GF-D8 (cell line): ENCODE results near the gene TSPEAR.
A peak's percentile ranks its signal among the peaks of the same experiment; 100 is the strongest.
"Not testable (repeated sequence)": the region's sequence is repeated elsewhere in the genome, so short reads cannot be mapped to it uniquely, and the experiment has no call there.

Source experiments
- DNase-seq: peaks from one replicate; lab custom pipeline; 2025; lab: John Stamatoyannopoulos, UW

TSPEAR gene

DNA sequence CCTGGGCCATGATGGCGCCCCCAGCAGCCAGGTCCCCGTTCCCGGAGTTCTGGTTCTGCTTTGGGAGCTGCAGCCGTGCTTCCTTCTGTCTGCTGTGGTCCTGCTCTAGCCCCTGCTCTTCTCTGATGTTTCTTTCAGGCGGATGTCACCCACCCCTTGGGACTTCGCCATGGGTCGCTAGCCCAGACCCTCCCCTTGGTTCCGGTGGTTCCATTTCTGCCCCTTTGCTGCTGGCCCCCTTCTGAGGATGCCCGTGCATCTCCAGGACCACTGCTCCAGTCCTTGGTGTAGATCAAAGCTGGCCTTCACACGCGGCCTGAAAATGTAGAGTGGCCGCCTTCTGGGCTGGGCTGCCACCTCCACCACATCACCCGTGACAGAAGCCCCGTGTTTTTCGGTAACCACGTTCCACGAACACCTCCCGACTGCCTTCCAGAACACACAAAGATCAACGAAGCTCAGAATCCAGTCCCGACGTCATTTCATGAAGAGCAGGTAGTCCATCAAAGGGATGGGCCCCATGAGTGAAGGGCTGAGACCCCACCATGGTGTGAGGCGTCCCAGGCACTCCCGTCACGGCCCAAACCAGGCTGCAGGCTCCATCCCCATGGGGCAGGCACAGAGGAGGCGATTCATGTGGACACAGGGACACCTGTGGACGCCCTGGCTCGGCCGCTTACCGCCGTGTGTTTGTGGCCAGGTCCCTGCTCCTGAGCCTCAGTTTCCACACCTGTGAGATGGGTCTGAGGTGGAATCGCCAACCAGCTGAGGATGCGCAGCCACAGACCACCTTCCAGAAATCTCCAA, 195.8 kb downstream of the TSPEAR start:
- DNase-seq, result no peak

DNA sequence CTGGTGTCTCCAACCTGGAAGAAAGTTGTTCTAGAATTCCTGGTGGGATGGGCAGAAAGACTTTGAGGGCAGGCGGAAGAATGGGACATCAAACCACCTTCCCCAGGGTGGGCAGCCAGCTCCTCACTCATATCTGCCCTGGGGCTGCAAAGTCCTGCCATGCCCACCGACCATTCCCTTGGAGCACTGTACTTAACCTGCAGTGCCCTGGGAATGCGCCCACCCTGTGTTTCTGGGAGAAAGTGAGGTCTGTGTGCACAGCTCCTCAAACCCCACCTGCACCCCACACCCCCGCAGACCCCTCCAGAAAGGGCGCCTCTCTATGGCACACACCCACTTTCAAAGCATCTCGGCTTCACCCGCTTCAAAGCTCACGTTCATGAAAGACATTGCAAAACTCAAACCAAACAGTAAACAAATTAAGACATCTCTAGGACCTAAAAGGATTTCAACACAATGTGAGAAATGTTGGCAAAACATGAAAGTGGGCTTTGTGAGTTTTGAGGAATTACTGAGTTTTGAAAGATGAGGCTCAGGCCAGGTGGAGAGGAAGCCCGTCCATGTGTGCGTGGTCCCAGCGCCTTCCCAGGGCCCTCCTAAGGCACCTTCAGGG, 196.5 kb downstream of the TSPEAR start:
- no peak for DNase-seq

DNA sequence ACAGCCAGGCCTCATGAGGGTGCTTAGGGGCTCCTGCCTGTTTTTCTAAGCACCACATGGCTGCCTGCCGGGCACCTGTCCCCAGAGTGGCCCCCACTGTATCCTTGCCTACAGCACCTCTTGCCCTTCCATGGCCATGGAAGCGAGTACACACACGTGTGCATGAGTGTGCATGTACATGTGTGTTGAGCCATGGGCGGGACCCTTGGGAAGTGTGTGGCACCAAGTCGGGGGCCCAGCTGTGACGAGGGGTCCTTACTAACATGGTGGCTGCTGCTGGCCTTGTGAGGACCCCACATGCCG, 197.2 kb downstream of the TSPEAR start:
- no peak for DNase-seq

DNA sequence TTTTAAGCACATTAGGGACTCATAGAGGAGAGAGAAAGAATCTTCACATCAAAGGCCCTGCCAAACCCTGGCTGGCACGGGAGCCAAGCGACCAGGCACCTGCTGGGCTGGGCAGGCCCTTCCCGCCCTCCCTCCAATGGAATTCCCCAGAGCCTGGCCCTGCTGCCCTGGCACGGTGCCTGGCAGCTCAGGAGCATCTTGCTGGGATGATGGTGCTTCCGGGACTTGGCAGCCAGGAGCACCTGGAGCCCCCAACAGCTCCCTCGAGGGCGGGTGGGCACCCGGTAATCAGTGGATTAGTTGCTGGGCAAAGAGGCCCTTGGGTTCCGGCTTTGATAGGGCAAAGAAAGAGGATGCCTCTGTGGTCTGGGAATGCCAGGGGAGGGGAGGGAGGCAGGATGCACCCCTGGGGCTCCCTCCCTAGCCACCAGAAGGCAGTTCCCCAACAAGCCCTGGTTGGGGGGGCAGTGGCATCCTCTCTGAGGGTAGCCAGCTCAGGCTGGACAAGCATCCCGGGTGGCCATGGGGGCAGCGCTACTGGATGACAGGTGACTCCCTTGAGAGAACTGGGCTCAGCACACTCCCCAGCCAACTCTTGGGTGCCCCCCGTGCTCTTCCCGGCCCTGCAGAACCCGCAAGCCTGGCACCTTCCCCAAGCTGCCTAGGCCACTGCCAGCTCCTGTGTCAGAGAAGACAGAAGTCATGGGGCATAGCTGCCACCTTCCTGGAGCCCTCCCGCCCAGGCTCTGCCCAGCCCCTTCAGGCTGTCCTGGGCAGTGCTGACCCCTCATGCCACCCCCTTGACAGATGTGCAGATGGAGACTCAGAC, 197.8 kb downstream of the TSPEAR start:
- no peak for DNase-seq

DNA sequence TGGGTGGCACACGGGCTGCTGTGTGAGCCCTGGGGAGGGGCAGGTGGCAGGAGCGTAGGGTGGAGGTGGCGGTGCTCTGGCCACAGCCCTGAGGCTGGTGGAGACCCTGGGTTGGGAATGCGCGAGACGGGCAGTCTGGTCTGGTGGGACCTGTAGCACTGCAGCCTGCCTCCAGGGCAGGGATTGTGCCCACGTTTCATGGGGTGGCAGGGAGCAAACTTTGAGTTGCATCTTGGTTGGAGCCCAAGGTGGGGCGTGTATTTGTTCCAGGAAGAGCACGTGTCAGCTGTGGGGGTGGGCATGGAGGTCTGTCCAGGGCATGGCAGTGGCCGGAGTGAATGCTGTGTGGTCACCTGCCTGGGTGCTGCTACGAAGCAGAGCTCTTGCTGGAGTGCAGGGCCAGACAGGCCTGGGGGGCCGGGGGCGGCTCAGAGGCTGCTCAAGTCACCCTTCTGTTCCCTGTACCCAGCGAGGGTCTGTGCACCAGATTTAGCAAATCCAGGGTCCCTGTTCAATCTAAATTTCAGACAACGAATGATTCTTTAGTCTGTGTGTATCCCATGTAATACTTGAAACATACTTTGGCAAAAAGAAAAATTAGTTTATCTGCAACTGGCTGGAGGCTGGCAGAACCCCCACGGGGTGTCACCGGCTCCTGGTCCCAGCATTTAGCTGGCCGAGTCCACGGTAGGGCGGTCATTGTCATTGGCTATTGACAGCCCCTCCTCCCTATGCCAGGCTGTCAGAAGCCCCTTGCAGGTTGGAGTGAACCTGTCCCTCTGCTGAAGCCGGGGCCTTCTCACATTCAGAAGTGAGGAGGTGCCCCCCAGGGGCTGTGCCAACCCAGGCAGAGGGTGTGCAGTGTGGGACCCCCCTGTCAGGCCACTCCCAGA, 198.6 kb downstream of the TSPEAR start:
- DNase-seq, result no peak

DNA sequence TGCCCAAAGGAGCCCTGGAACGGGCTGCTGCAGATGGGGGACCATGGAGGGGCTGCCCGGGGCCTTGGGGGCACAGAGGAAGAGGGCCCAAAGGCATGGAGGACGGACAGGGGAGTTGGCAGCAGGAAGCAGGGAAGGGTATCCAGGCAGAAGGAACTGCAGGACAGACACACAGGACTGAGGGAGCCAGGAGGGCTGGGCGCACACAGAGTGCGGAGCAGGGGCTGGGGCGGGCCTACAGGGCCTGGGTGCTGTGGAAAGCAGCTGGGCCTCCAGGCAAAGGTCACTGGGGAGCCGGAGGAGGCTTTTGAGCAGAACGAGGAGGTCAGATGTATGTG, 199.5 kb downstream of the TSPEAR start:
- DNase-seq, result no peak

DNA sequence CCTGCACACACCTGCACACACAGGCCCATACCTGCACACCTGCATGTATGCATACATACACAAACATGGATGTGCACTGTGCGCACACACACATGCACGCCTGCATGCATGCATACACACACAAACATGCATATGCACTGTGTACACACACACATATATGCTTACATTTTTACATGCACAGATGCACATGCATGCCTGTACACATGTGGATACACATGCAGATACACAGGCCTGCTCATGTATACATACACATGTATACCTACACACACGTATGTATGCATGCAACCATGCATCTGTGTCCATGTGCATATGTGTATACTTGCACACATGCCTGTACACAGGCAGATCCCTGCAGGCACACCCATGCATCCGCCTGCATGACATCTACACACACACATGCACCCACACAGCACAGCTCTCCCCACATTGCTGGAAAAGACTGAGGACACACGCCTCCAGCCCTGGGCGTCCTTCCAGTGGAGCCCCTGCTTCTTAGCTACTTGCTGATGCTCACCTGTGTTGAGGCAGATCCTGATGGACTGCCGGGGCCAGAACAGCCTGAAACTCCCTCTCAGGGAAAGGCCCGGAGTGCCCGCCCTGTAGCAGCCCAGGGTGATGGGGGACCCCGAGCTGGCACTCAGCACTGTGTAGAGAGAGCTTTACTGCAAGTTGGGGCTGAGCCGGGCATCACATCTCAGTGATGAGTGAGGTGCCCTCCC, 200.0 kb downstream of the TSPEAR start:
- DNase-seq, result no peak

DNA sequence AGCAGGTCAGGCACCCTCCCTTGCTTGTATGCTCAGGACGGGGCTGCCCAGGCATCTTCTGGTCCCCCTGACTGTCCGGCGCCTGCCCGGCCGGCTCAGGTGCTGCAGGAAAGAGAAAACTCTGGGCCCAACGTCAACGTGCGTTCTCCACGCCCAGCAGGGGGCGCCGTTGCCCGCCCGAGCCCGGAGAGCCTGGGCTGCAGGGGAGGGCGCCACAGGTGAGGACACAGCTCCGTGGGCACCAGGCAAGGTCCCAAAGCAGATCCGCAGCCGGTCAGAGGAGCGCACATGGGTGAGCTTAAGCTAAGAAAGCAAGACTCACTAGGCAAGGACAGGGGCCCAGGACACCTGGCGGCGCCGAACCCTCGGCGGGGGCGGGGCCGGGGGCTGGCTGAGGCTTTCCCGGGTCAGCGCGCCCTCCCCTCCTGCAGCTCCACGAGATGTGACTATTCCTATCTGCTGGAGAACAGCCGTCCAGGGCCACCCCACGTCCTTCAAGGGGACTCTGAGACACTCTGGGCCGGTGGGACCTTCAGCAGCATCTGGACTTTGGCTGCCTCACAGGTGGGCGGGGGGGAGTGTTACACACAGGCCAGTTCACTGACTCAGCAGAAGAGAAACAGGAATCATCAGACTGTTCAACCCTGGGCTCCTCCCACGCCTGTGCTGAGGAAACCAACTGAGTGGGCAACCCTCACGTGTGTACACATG, 200.7 kb downstream of the TSPEAR start:
- peak; percentile 22 for DNase-seq

DNA sequence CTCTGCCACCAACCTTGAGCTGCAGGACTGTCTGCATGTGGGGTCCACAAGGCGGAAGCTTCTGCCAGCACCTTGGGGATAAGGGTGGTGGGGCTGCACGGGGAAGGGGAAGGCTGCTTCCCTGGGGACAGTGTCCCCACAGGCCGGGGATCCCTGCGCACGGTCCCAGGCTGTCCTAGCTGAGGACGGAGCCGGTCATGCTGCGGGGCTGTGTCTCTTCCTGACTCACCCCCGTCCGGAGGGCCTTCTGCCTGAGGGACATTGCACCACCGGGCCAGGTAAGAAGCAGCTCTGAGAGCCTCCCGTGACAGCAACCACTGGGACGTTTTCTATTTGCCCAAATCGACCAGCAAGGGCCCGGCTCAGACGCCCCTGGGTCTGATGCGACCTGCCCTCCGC, 201.3 kb downstream of the TSPEAR start:
- DNase-seq, result no peak

DNA sequence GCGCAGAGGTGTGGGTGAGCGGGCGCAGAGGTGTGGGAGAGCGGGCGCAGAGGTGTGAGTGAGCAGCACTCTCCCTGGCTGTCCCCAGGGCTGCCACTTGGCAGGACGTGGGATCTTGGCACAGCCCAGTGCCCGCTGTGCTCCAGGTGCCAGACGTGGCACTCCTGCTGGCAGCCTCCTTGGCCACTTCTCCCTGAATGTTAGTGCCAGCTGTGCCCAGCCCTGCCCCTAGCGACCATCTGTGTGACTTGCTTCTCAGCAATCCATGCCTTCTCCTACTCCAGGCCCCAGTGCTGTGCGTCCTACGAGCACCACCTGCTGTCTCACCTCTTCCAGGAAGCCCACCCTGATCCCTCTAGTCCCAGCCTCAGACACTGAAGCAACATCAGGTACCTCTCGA, 201.8 kb downstream of the TSPEAR start:
- peak; percentile 10 for DNase-seq

DNA sequence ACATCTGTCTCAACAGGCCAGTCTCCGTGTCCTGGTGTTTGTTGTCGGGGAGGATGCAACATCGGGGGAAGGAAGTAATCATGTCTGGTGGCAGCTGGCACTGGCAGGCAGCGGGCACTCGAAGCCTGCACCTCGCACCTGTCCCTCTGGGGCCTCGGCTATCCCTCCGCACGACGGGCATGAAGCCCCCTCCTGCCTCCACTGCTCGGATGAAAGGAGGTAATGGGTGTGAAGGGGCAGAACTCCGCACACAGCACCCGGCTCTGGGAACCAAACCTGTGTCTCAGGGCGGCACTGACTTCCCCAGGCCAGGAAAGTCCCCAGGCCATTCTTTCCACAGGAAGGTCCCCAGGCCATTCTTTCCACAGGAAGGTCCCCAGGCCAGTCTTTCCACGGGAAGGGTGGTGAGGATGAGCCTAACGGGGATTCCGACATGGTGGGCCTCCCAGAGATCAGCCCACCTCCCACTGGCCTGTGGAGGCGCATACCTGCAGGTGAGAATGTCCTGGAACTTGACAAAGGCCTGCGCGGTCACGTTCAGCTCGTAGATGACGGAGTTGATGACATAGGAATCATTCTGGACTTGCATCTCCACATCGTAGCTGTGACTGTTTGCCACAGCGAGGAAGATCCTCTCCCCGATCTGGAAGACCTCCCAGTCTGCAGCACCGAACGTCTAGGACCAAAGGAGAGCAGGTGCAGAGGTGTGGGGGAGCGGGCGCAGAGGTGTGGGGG, 202.5 kb downstream of the TSPEAR start:
- DNase-seq, result no peak

DNA sequence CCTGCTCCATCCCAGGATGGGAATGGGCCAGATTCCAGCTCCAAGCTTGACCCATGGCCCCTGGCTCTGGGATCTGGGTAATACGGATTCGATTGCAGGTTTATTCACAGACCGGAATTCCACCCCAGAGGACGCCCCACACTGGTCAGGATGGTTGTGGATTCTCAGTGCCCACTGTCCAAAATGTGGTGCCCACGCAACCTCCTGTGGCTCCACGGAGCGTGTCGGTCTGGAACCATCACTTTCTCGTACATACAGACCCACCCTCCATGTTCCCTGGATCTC, 203.0 kb downstream of the TSPEAR start:
- no peak for DNase-seq

DNA sequence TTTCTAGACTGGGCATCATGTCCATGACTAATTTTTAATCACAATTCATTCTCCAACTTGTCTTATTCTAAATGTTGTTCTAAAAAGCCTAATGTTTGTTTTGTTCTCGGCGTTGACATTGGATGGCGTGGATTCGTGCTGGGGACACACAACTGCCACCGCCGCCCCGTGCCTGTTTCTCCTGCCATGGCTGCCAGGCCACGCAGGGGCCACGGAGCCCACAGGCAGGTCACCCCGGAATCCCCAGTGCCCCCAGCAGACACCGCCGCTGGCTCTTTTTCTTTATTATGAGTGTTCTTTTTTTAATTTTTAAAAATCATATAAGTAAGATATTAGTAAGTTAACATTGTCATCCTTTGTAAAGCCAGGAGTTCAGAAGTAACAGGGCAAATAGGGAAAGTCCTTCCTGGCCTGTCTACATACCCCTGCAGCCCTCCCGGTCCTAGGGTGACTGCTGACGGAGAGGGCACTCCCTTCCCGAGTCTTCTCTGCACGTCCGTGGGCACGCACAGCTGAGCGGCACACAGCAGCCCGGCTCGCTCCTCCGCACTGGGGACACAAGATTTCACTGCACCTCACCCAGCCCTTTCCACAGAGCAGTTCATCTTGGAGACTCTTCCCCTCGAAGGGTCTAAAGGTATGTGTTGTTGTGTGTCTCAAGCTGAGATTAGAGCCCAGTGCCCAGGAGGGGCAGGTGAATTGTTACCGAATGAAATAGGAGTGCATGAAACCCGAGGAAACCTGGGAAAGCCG, 203.5 kb downstream of the TSPEAR start:
- DNase-seq, result no peak

DNA sequence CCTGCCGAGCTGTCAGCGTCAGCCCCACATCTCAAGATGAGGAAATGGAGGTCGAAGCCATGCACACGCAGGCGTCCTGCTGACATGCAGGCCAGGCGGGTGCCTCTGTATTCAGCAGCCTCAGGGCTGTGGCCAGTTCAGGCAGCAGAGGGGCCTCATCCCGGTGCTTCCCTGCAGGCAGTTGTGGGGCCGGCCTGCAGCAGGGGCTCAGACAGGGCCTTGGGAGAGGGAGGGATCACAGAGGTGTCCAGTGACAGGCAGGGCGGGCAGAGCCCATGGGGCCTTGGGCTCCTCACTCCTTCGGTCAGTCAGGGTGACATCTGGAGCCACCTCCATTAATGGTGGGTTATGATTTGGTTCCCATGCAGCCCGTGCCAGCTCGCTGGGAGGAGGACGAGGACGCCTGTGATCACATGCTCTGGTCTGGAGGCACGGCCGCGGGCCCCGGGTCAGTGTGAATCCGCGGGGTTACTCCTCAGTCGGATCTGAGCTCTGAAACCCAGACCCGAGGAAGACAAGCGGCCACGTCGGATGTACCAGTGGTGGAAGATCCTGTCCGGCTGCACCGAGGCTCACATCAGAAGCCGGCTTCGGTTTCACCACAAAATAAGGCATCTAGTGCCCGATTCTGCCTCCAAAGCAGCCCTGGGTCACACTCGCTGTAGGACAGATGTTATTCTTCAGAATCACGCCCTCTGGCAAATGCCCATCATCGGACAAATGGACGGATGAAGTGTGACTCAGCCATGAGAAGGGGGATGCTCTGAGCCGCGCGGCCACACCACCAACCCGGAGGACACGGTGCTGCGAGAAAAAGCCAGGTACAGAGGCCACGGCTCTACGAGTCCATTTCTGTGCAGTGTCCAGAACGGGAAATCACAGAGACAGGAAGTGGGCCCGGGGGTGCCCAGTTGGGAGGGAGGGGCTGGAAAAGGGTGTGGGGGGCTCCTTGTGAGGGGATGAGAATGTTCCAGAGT, 204.8 kb downstream of the TSPEAR start:
- DNase-seq, result no peak

DNA sequence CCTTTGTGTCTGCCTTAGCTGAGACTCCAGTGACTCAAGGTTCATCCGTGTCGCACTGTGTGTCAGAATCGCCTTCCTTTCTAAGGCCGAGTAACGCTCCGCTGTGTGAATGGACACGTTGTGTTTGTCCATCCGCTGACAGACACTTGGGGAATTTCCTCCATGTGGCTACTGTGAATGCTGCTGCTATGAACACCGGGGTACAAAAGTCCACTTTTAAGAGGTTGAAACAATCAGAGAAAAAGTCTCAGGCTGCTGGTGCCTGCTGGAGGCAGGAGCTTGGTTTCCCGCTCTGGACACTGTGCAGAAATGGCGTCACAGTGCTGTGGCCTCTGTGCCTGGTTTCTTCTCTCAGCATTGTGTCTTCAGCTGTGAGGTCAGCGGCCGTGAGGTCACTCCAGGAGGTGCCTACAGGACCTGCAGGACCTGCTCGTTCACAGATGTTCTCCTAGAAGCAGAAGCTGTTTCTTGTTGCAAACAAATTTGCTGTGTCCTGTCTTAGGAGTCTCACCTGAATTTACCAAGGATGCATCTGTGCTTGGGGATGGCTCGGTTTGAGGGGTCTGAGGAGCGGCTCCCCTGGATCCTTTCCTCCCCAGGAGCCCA, 205.6 kb downstream of the TSPEAR start:
- no peak for DNase-seq

DNA sequence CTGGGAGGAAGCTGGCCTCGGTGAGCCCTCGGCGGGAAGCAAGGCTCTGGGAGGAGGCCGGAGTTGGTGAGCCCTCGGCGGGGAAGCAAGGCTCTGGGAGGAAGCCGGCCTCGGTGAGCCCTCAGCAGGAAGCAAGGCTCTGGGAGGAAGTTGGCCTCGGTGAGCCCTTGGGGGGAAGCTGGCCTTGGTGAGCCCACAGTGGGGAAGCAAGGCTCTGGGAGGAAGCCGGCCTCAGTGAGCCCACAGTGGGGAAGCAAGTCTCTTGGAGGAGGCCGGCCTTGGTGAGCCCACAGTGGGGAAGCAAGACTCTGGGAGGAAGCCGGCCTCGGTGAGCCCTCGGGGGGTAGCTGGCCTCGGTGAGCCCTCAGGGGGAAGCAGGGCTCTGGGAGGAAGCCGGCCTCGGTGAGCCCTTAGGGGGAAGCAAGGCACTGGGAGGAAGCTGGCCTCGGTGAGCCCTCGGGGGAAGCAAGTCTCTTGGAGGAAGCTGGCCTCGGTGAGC, 207.4 kb downstream of the TSPEAR start:
- DNase-seq, result no peak

DNA sequence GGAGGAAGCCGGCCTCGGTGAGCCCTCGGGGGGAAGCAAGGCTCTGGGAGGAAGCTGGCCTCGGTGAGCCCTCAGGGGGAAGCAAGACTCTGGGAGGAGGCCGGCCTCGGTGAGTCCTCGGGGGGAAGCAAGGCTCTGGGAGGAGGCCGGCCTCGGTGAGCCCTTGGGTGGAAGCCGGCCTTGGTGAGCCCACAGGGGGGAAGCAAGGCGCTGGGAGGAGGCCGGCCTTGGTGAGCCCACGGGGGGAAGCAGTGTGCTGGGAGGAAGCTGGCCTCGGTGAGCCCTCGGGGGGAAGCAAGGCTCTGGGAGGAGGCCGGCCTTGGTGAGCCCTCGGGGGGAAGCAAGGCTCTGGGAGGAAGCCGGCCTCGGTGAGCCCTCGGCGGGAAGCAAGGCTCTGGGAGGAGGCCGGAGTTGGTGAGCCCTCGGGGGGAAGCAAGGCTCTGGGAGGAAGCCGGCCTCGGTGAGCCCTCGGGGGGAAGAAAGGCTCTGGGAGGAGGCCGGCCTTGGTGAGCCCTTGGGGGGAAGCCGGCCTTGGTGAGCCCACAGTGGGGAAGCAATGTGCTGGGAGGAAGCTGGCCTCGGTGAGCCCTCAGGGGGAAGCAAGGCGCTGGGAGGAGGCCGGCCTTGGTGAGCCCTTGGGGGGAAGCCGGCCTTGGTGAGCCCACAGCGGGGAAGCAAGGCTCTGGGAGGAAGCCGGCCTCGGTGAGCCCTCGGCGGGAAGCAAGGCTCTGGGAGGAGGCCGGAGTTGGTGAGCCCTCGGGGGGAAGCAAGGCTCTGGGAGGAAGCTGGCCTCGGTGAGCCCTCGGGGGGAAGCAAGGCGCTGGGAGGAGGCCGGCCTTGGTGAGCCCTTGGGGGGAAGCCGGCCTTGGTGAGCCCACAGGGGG, 208.1 kb downstream of the TSPEAR start:
- not testable (repeated sequence) for DNase-seq
